GM19397 (cell line): ENCODE results near the gene DLGAP1.

Experiments used
- ATAC-seq: cut with Tn5 transposase; IDR thresholded peaks from one replicate; pipeline ENCODE4 v1.9.1; 2021; ENCODE audit warnings: mild to moderate bottlenecking, moderate library complexity; ENCODE audit not compliant: unreplicated experiment

Gene DLGAP1

GRCh38 chr18:4016391-4017049, 438.6 kb downstream of the DLGAP1 start:
- no peak for ATAC-seq

- ATAC-seq = no peak
Measured at GRCh38 chr18:4007846-4008245, 447.3 kb downstream of the DLGAP1 start.

- ATAC-seq = no peak
Measured at GRCh38 chr18:4004183-4004829, 450.8 kb downstream of the DLGAP1 start.

- ATAC-seq = no peak
Measured at GRCh38 chr18:3998698-3999333, 456.3 kb downstream of the DLGAP1 start.

GRCh38 chr18:3995476-3996102, 459.5 kb downstream of the DLGAP1 start:
- ATAC-seq = no peak

- ATAC-seq = no peak
Measured at GRCh38 chr18:3993941-3994687, 461.0 kb downstream of the DLGAP1 start.

- no peak for ATAC-seq
Measured at GRCh38 chr18:3985664-3986063, 469.4 kb downstream of the DLGAP1 start.

GRCh38 chr18:3985020-3985419, 470.1 kb downstream of the DLGAP1 start:
- ATAC-seq = no peak

GRCh38 chr18:3984163-3984757, 470.8 kb downstream of the DLGAP1 start:
- ATAC-seq = no peak

GRCh38 chr18:3983351-3983969, 471.6 kb downstream of the DLGAP1 start:
- ATAC-seq = no peak

GRCh38 chr18:3982541-3982940, 472.6 kb downstream of the DLGAP1 start:
- ATAC-seq = no peak

- no peak for ATAC-seq
Measured at GRCh38 chr18:3979024-3979423, 476.1 kb downstream of the DLGAP1 start.

GRCh38 chr18:3973191-3973850, 481.8 kb downstream of the DLGAP1 start:
- ATAC-seq = no peak

- ATAC-seq = no peak
Measured at GRCh38 chr18:3972291-3972930, 482.7 kb downstream of the DLGAP1 start.

GRCh38 chr18:3970929-3971328, 484.2 kb downstream of the DLGAP1 start:
- no peak for ATAC-seq

- ATAC-seq = no peak
Measured at GRCh38 chr18:3967359-3968180, 487.5 kb downstream of the DLGAP1 start.

- ATAC-seq = no peak
Measured at GRCh38 chr18:3966642-3967358, 488.3 kb downstream of the DLGAP1 start.

GRCh38 chr18:3966246-3966641, 488.9 kb downstream of the DLGAP1 start:
- no peak for ATAC-seq
